ENCODE data around the gene HAPSTR1.

GRCh38 chr16:9061358-9061813 is 30.1 kb upstream of the HAPSTR1 start:
- TF ChIP-seq CTCF (IDR thresholded peaks at IDR 0.05; ENCODE audit: low read length) (no peak), EZH2 (optimal IDR thresholded peaks at IDR 0.05; ENCODE audit: low read depth, low read length) (no peak), EZH2phosphoT487 (IDR thresholded peaks at IDR 0.05; ENCODE audit: low read length) (no peak)

Measured in MM.1S (cell line).